GM12878 (cell line): ENCODE results near the gene SPRED3.

ENCODE experiments used
- EZH2 ChIP-seq: IDR thresholded peaks from 2 replicates; pipeline ENCODE4 v1.6.1; 2012; ENCODE audit warnings: low read depth, mild to moderate bottlenecking, control low read depth, inconsistent platforms, low read length, borderline replicate concordance; ENCODE audit not compliant: control insufficient read depth
- GABPA ChIP-seq: IDR thresholded peaks from 2 replicates; pipeline ENCODE4 v1.6.1; 2014; ENCODE audit warnings: antibody characterized with exemption, low read depth, mild to moderate bottlenecking, inconsistent platforms
- MEF2A ChIP-seq: IDR thresholded peaks from 2 replicates; pipeline ENCODE4 v1.6.1; 2011; ENCODE audit warnings: low read depth, mild to moderate bottlenecking, low read length, moderate library complexity; ENCODE audit not compliant: insufficient read depth
- NR2C2 ChIP-seq: IDR thresholded peaks from 2 replicates; pipeline ENCODE4 v1.6.1; 2011; ENCODE audit warnings: borderline replicate concordance, low read depth; ENCODE audit not compliant: control insufficient read depth, insufficient read length
- POLR2A ChIP-seq: IDR thresholded peaks from 2 replicates; pipeline ENCODE4 v1.6.1; 2011; ENCODE audit warnings: low read depth, mild to moderate bottlenecking, low read length
- POLR2AphosphoS5 ChIP-seq: IDR thresholded peaks from 2 replicates; pipeline ENCODE4 v1.6.1; 2011; ENCODE audit warnings: mild to moderate bottlenecking, low read length, inconsistent platforms
- ZNF274 ChIP-seq: IDR thresholded peaks from one replicate; pipeline ENCODE4 v1.8.0; 2011; ENCODE audit not compliant: insufficient read length, insufficient read depth
- TF ChIP-seq, protein P1 (sequence below): fragments of 450-650 bp; IDR thresholded peaks from 2 replicates; pipeline ENCODE4 v1.6.1; 2016; ENCODE audit warnings: mild to moderate bottlenecking
- TF ChIP-seq, protein P2 (sequence below), 3 experiments: IDR thresholded peaks in 2 of 3; conservative IDR thresholded peaks in 1 of 3; 2 replicates each; pipeline ENCODE4 v1.5.1; 2011; ENCODE audit warnings: low read depth in 3 of 3, low read length in 3 of 3, mild to moderate bottlenecking in 3 of 3, control low read depth in 2 of 3, moderate library complexity in 2 of 3, inconsistent platforms in 1 of 3, mixed read lengths in 1 of 3; ENCODE audit not compliant: control insufficient read depth in 2 of 3, insufficient read depth in 1 of 3; ENCODE audit errors: extremely low read depth in 1 of 3

DNA sequence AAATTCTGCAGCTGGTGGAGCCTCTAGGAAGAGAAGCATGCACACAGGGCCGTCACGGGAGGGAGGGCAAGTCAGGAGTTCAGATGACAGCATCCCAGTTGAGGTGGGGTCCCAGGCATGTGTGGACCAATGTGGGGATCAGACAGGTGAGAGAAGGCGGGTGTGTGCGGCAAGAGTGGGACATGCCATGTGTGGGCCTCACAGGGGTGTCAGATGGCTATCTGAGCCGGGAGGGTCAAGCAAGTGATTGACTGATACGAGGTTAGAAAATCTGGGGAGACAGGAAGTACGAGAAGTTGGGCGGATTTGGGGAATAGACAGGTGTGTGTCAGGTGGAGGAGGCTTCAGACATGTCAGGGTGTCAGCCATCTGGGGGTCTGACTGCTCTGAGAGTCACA lies 28.6 kb downstream of the SPRED3 start:
- no peak for TF ChIP-seq MEF2A
- no peak for TF ChIP-seq NR2C2
- TF ChIP-seq, protein P1, sequence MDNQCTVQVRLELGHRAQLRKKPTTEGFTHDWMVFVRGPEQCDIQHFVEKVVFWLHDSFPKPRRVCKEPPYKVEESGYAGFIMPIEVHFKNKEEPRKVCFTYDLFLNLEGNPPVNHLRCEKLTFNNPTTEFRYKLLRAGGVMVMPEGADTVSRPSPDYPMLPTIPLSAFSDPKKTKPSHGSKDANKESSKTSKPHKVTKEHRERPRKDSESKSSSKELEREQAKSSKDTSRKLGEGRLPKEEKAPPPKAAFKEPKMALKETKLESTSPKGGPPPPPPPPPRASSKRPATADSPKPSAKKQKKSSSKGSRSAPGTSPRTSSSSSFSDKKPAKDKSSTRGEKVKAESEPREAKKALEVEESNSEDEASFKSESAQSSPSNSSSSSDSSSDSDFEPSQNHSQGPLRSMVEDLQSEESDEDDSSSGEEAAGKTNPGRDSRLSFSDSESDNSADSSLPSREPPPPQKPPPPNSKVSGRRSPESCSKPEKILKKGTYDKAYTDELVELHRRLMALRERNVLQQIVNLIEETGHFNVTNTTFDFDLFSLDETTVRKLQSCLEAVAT: no peak
- TF ChIP-seq POLR2A: no peak
- TF ChIP-seq, protein P2, sequence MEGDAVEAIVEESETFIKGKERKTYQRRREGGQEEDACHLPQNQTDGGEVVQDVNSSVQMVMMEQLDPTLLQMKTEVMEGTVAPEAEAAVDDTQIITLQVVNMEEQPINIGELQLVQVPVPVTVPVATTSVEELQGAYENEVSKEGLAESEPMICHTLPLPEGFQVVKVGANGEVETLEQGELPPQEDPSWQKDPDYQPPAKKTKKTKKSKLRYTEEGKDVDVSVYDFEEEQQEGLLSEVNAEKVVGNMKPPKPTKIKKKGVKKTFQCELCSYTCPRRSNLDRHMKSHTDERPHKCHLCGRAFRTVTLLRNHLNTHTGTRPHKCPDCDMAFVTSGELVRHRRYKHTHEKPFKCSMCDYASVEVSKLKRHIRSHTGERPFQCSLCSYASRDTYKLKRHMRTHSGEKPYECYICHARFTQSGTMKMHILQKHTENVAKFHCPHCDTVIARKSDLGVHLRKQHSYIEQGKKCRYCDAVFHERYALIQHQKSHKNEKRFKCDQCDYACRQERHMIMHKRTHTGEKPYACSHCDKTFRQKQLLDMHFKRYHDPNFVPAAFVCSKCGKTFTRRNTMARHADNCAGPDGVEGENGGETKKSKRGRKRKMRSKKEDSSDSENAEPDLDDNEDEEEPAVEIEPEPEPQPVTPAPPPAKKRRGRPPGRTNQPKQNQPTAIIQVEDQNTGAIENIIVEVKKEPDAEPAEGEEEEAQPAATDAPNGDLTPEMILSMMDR (IDR thresholded peaks at IDR 0.05 in 2 of 3, conservative IDR thresholded peaks at IDR 0.05 in 1 of 3; ENCODE audit: control insufficient read depth in 2 of 3, extremely low read depth in 1 of 3, insufficient read depth in 1 of 3, low read depth in 3 of 3, low read length in 3 of 3): no peak
- no peak for TF ChIP-seq POLR2AphosphoS5
- no peak for TF ChIP-seq ZNF274
- no peak for TF ChIP-seq GABPA
- TF ChIP-seq EZH2: no peak
